ENCODE data around the gene FAXDC2.

Gene FAXDC2

DNA sequence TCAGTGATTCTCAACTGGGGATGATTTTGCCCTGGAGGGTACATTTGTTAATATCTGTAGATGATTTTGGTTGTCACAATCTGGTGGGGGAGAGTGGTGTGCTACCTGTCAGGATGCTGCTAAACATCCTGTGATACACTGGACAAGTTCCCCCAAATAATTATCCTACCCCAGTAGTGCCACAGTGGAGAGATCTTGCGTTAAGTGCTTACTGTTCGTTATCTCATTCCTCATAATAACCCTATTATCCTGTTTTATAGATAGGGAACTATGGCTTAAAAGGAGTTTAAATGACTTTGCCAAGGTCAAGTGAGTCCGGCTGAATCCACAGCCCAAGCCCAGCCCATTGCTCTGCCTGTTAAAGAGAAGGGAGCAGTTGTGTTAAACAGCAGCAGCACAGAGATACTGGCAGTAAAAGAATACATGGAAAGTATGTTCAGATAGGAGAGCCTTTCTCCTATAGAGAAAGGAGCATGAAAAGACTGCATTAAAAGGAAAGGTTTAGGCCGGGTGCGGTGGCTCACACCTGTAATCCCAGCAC, 23.5 kb upstream of the FAXDC2 start:
- Histone ChIP-seq H3K27ac (replicated peaks) (no peak overlapping the region), H3K27me3 (ENCODE audit: insufficient read depth, poor library complexity, severe bottlenecking) (no peaks in the 10 kb centered on the region), H3K4me3 (replicated peaks; ENCODE audit: insufficient read depth, low read length) (no peak overlapping the region)
- TF ChIP-seq SPI1 (IDR thresholded peaks at IDR 0.05; ENCODE audit: borderline replicate concordance, low read depth) (no peak), CTCF (IDR thresholded peaks at IDR 0.05; ENCODE audit: insufficient read depth, low read length) (no peak), POLR2AphosphoS5 (IDR thresholded peaks at IDR 0.05; ENCODE audit: low read depth) (no peak), GABPA (IDR thresholded peaks at IDR 0.05; ENCODE audit: low read depth) (no peak), REST (IDR thresholded peaks at IDR 0.05; ENCODE audit: insufficient replicate concordance, low read depth) (no peak)
- no peak for DNase-seq (ENCODE audit: low read depth in 1 of 2, low spot score in 1 of 2)

GRCh38 chr5:154871734-154872133, 21.3 kb upstream of the FAXDC2 start:
- no peak overlapping the region for H3K27ac ChIP-seq (replicated peaks)
- no peak for TF ChIP-seq REST (IDR thresholded peaks at IDR 0.05; ENCODE audit: insufficient replicate concordance, low read depth)
- TF ChIP-seq GABPA (IDR thresholded peaks at IDR 0.05; ENCODE audit: low read depth), result no peak
- no peak for TF ChIP-seq POLR2AphosphoS5 (IDR thresholded peaks at IDR 0.05; ENCODE audit: low read depth)
- no peaks in the 10 kb centered on the region for H3K27me3 ChIP-seq (ENCODE audit: insufficient read depth, poor library complexity, severe bottlenecking)
- H3K4me3 ChIP-seq (replicated peaks; ENCODE audit: insufficient read depth, low read length), result no peak overlapping the region
- no peak for DNase-seq (ENCODE audit: low read depth in 1 of 2, low spot score in 1 of 2)

- no peak for DNase-seq (ENCODE audit: low read depth in 1 of 2, low spot score in 1 of 2)
- no peak overlapping the region for H3K27ac ChIP-seq (replicated peaks)
Measured at GRCh38 chr5:154868702-154869101, 18.3 kb upstream of the FAXDC2 start.

More at GRCh38 chr5:154868702-154869101, 18.3 kb upstream of the FAXDC2 start:
- no peak overlapping the region for H3K4me3 ChIP-seq (replicated peaks; ENCODE audit: insufficient read depth, low read length)
- TF ChIP-seq GABPA (IDR thresholded peaks at IDR 0.05; ENCODE audit: low read depth), result no peak
- TF ChIP-seq REST (IDR thresholded peaks at IDR 0.05; ENCODE audit: insufficient replicate concordance, low read depth), result no peak
- TF ChIP-seq POLR2AphosphoS5 (IDR thresholded peaks at IDR 0.05; ENCODE audit: low read depth), result no peak
- no peaks in the 10 kb centered on the region for H3K27me3 ChIP-seq (ENCODE audit: insufficient read depth, poor library complexity, severe bottlenecking)

All from HL-60 (cell line).